Measurements from ENCODE around the gene SFXN5.

Gene SFXN5

GRCh38 chr2:72917877-72918553 is 153.5 kb downstream of the SFXN5 start:
- TF ChIP-seq, protein P1, sequence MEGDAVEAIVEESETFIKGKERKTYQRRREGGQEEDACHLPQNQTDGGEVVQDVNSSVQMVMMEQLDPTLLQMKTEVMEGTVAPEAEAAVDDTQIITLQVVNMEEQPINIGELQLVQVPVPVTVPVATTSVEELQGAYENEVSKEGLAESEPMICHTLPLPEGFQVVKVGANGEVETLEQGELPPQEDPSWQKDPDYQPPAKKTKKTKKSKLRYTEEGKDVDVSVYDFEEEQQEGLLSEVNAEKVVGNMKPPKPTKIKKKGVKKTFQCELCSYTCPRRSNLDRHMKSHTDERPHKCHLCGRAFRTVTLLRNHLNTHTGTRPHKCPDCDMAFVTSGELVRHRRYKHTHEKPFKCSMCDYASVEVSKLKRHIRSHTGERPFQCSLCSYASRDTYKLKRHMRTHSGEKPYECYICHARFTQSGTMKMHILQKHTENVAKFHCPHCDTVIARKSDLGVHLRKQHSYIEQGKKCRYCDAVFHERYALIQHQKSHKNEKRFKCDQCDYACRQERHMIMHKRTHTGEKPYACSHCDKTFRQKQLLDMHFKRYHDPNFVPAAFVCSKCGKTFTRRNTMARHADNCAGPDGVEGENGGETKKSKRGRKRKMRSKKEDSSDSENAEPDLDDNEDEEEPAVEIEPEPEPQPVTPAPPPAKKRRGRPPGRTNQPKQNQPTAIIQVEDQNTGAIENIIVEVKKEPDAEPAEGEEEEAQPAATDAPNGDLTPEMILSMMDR (IDR thresholded peaks at IDR 0.05): no peak

- TF ChIP-seq, protein P1 (IDR thresholded peaks at IDR 0.05): no peak
These were observed 154.2 kb downstream of the SFXN5 start, which contains the start of gene EMX1 for GRCh38 chr2:72917138-72917876. Gene EMX1, plus strand, starts transcription at chr2:72917519. Its CDS starts 334 bp downstream, at chr2:72917853.

DNA sequence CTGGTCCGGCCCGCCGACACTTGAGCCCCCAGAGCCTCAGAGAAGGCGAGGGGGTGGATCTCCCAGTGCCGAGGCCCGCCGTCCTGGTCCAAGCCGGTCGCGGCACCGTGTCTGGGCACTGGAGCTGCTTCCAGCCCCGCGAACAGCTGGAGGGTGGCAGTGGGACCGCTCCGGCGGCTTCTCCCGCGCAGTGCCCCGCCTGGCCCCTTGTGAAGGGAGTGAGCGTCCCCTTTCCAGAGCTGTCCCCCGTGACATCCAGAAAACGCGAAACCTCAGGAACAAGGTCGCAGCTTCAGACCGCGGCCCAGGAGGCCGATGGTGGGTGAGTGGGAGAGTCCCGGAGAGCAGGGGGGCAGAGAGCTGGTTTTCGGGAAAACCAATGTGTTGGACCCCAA is 154.8 kb downstream of the SFXN5 start:
- TF ChIP-seq, protein P1 (IDR thresholded peaks at IDR 0.05): no peak

DNA sequence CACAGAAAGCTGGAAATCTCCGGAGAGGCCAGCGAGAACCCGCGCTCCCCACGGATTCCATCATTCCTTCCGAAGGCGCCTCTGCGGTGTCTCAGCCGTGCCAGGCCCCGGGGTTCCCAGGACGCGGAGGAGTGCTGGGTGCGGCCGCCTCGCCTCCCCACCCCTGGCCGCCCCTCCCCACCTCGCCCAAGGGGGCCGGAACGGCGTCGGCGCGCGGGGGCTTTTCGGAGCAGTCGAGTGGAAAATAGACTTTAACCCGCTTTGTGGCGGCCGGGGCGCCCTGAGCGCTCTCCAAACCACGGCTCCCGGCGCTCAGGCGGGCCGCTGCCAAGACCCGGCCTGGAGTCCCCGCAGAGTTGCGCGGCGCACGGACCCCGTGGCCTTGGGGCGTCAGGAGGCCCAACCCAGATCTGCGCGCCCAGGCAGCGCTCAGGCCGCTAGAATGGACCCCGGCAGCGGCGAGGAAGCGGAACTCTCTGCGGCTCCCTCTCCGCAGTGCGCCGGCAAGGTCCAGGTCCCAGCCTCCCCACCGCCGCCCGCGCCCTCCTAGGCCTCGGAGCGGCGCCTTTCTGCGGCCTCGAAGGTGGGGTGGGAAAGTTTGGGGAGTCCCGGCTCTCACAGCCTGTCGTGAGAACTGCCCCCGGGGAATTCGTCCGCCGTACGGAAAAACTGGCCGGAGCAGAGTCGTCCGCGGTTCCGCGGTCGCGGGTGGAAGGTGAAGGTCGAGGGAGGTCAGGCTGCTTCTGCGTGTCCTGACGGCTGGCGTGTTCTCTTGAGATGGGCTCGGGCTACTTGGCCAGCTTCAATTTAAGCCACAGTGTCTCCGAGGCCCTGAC is 155.4 kb downstream of the SFXN5 start:
- TF ChIP-seq, protein P1 (IDR thresholded peaks at IDR 0.05): no peak

GRCh38 chr2:72915320-72915906 is 156.1 kb downstream of the SFXN5 start:
- TF ChIP-seq, protein P1 (IDR thresholded peaks at IDR 0.05): no peak

DNA sequence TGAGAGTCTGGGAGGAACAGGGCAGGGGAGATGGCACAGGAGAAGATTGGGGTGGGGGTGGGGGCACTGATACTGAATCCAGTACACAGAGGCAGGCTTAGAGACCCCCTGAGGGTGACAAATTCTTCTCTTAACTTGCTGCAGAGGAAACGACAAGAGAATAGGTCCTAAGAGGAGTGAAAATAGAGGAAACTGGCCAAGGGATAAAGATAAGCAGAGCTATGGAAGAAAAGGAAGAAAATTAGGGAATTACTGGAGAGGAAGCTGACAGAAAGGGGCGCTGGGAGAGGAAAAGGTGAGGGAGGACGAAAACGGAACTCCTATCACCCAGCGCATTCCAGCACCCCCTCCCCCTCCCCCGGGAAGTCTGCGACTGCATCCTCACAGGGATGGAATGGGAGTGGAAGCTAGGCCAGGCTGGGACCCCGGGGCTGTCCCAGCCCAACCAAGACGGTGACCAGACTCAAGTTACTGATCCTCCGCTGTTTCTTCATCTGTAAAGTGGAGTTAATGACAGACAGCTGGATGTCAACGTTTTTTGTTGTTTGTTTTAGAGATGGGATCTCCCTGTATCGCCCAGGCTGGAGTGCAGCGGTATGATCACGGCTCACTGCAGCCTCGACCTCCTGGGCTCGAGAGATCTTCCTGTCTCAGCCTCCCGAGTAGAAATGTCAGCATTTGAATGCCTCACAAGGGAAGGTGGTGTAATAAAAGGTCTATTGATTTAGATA is 156.8 kb downstream of the SFXN5 start:
- TF ChIP-seq, protein P1 (IDR thresholded peaks at IDR 0.05): no peak

GRCh38 chr2:72914206-72914559 is 157.3 kb downstream of the SFXN5 start:
- TF ChIP-seq, protein P1 (IDR thresholded peaks at IDR 0.05): no peak
